ENCODE measurements around the gene IKZF4.
"Not testable (repeated sequence)": the region's sequence is repeated elsewhere in the genome, so short reads cannot be mapped to it uniquely, and the experiment has no call there.

Gene IKZF4

GRCh38 chr12:55996201-55996714 is 24.6 kb upstream of the IKZF4 start:
- no peaks in the 10 kb centered on the region for H4K20me1 ChIP-seq (ENCODE audit: insufficient read depth, low read length)
- no peak overlapping the region for H2AFZ ChIP-seq (ENCODE audit: low read depth, low read length)
- H3K27ac ChIP-seq (ENCODE audit: low read length), result no peak overlapping the region
- no peak overlapping the region for H3K4me2 ChIP-seq (ENCODE audit: insufficient read depth, low read length)
- H3K4me1 ChIP-seq (ENCODE audit: insufficient read depth, low read length), result no peaks in the 10 kb centered on the region
- peak; percentile 76 for ATAC-seq (ENCODE audit: insufficient read depth, low read depth)
- no peaks in the 10 kb centered on the region for H3K9me3 ChIP-seq (ENCODE audit: insufficient read depth, low read length, severe bottlenecking)
- DNase-seq, result peak; percentile 70
- peak; percentile 97 for TF ChIP-seq CTCF (IDR thresholded peaks at IDR 0.05; ENCODE audit: borderline replicate concordance, extremely low read depth, low read length, poor library complexity, severe bottlenecking)
- TF ChIP-seq EZH2 (IDR thresholded peaks at IDR 0.05; ENCODE audit: borderline replicate concordance, low read depth, low read length, severe bottlenecking), result no peak
- H3K36me3 ChIP-seq (ENCODE audit: insufficient read depth, low read length), result peaks cover 27% of the 10 kb centered on the region
- H3K27me3 ChIP-seq (ENCODE audit: insufficient read depth, low read length, poor library complexity), result no peaks in the 10 kb centered on the region
- H3K4me3 ChIP-seq (ENCODE audit: low read depth in 1 of 2, low read length in 2 of 2), result no peak overlapping the region
- H3K79me2 ChIP-seq (ENCODE audit: insufficient read depth, low read length), result no peaks in the 10 kb centered on the region
- no peak overlapping the region for H3K9ac ChIP-seq (ENCODE audit: low read depth, low read length)

DNA sequence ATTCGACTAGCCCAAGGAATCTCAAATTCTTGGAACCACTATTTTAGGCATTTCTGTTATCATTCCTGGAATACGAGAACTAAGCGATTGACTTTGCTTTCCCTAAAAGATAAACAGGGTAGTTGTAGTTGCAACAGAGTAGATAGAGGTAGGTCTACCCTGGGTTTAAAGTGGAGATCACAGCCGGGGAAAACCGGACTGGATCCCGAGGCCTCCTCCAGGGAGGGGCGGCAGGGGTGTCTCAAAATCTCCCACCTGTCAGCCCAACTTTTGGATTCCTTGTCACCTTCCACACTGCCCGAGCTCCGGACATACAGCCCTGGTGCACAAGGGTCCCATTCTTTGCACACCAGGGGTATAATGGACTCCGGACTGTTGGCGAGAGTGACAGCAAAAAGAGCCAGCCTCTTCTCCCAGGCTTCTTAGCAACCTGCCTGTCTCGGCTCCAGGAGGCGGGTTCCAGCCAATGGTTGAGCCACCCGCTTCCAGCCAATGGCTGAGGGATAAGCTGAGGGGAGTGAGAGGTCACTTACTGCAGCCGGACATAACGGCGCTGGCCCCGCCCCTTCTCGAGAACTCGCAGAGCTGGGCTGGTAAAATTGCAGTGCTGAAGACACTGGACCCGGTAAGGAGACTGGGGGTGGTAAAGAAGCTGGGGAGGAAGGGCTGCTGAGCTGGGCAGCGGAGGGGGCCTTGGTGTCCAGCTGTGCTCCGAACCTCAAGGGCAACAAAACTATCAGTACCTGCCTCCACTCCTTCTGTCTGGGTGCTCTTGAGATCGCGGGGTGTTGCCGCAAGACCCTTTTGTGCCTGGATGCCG is 23.9 kb upstream of the IKZF4 start, which contains the start of gene SUOX:
SUOX (plus strand) TSS at position 562 of the 820 bp plus-strand sequence. CDS start 4,946 bp downstream, outside the sequence.
- no peaks in the 10 kb centered on the region for H3K9me3 ChIP-seq (ENCODE audit: insufficient read depth, low read length, severe bottlenecking)
- peaks cover 22% of the 10 kb centered on the region for H3K36me3 ChIP-seq (ENCODE audit: insufficient read depth, low read length)
- no peak within 1 kb of the TSS for H3K4me2 ChIP-seq (ENCODE audit: insufficient read depth, low read length)
- no peaks in the 10 kb centered on the region for H4K20me1 ChIP-seq (ENCODE audit: insufficient read depth, low read length)
- H3K9ac ChIP-seq (ENCODE audit: low read depth, low read length), result no peak within 1 kb of the TSS
- no peaks in the 10 kb centered on the region for H3K79me2 ChIP-seq (ENCODE audit: insufficient read depth, low read length)
- H3K4me1 ChIP-seq (ENCODE audit: insufficient read depth, low read length), result no peaks in the 10 kb centered on the region
- no peak within 1 kb of the TSS for H3K27ac ChIP-seq (ENCODE audit: low read length)
- no peaks in the 10 kb centered on the region for H3K27me3 ChIP-seq (ENCODE audit: insufficient read depth, low read length, poor library complexity)
- no peak within 1 kb of the TSS for H2AFZ ChIP-seq (ENCODE audit: low read depth, low read length)
- ATAC-seq (ENCODE audit: insufficient read depth, low read depth), result no peak
- TF ChIP-seq CTCF (IDR thresholded peaks at IDR 0.05; ENCODE audit: borderline replicate concordance, extremely low read depth, low read length, poor library complexity, severe bottlenecking) (no peak), EZH2 (IDR thresholded peaks at IDR 0.05; ENCODE audit: borderline replicate concordance, low read depth, low read length, severe bottlenecking) (no peak)
- DNase-seq, result no peak
- H3K4me3 ChIP-seq (ENCODE audit: low read depth in 1 of 2, low read length in 2 of 2), result no peak within 1 kb of the TSS

DNA sequence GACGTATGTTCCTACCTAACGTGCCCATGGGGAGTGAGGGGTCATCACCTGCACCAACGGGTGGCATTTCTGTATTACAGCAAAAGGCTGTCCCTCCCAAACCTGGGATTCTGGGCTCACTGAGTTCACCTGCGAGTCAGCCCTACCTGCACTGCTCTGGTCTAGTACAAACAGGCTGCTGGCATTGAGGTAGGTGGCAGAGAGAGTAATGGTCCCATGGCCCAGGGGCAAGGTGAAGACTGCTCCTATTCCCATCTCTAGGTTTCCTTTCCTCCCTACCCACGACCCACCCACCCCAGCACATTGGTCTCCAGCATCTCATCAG is 23.3 kb upstream of the IKZF4 start:
- H3K9me3 ChIP-seq (ENCODE audit: insufficient read depth, low read length, severe bottlenecking), result no peaks in the 10 kb centered on the region
- DNase-seq, result no peak
- H3K36me3 ChIP-seq (ENCODE audit: insufficient read depth, low read length), result peaks cover 16% of the 10 kb centered on the region
- H3K27me3 ChIP-seq (ENCODE audit: insufficient read depth, low read length, poor library complexity), result no peaks in the 10 kb centered on the region
- H3K4me1 ChIP-seq (ENCODE audit: insufficient read depth, low read length), result no peaks in the 10 kb centered on the region
- no peaks in the 10 kb centered on the region for H3K79me2 ChIP-seq (ENCODE audit: insufficient read depth, low read length)
- H3K4me3 ChIP-seq (ENCODE audit: low read depth in 1 of 2, low read length in 2 of 2), result no peak overlapping the region
- no peak for ATAC-seq (ENCODE audit: insufficient read depth, low read depth)
- H3K4me2 ChIP-seq (ENCODE audit: insufficient read depth, low read length), result no peak overlapping the region
- H3K27ac ChIP-seq (ENCODE audit: low read length), result no peak overlapping the region
- no peak overlapping the region for H2AFZ ChIP-seq (ENCODE audit: low read depth, low read length)
- no peaks in the 10 kb centered on the region for H4K20me1 ChIP-seq (ENCODE audit: insufficient read depth, low read length)
- TF ChIP-seq CTCF (IDR thresholded peaks at IDR 0.05; ENCODE audit: borderline replicate concordance, extremely low read depth, low read length, poor library complexity, severe bottlenecking) (no peak), EZH2 (IDR thresholded peaks at IDR 0.05; ENCODE audit: borderline replicate concordance, low read depth, low read length, severe bottlenecking) (no peak)
- no peak overlapping the region for H3K9ac ChIP-seq (ENCODE audit: low read depth, low read length)

DNA sequence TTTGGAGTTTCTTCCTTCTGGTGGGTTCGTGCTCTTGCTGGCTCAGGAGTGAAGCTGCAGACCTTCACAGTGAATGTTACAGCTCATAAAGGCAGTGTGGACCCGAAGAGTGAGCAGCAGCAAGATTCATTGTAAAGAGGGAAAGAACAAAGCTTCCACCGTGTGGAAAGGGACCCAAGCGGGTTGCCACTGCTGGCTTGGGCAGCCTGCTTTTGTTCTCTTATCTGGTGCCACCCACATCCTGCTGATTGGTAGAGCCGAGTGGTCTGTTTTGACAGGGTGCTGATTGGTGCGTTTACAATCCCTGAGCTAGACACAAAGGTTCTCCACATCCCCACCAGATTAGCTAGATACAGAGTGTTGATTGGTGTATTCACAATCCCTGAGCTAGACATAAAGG is 21.3 kb upstream of the IKZF4 start:
- not testable (repeated sequence) for H3K4me1 ChIP-seq (ENCODE audit: insufficient read depth, low read length); H4K20me1 ChIP-seq (ENCODE audit: insufficient read depth, low read length); H3K27me3 ChIP-seq (ENCODE audit: insufficient read depth, low read length, poor library complexity); H3K4me2 ChIP-seq (ENCODE audit: insufficient read depth, low read length); H3K4me3 ChIP-seq (ENCODE audit: low read depth in 1 of 2, low read length in 2 of 2); H3K27ac ChIP-seq (ENCODE audit: low read length); H3K36me3 ChIP-seq (ENCODE audit: insufficient read depth, low read length); H3K9ac ChIP-seq (ENCODE audit: low read depth, low read length); H3K9me3 ChIP-seq (ENCODE audit: insufficient read depth, low read length, severe bottlenecking); H3K79me2 ChIP-seq (ENCODE audit: insufficient read depth, low read length)
- peak; percentile 66 for DNase-seq
- peak overlapping the region; percentile 49; the same call in 1 of the 2 replicates for H2AFZ ChIP-seq (ENCODE audit: low read depth, low read length)
- ATAC-seq (ENCODE audit: insufficient read depth, low read depth), result 0 out of 3 replicates have a peak, but pooled peaks have one; percentile 21

All from DND-41 (cell line).